Endothelial cell of umbilical vein (primary cell): ENCODE results near the gene RBMS1. TPM values are rescaled to one million over a fixed set of nuclear protein-coding genes. Genes with fewer than 3 reads are reported as not detected.

Source experiments
- BruUV-seq: library from RNA; stranded (reverse); fragments of 400-500 nt; replicated peaks from 2 replicates; lab custom pipeline; 2021; lab: Mats Ljungman, UMichigan
- CTCF ChIA-PET: fragments of 300-600, 350-600 bp; sonication (Branson Sonifier 250); formaldehyde crosslinking; loops from one replicate; lab custom pipeline; 2021; ENCODE audit warnings: antibody characterized with exemption, inconsistent platforms; lab: Charles Lee
- POLR2A ChIA-PET: fragments of 300-600, 350-600 bp; sonication (Branson Sonifier 250); formaldehyde crosslinking; loops from one replicate; lab custom pipeline; 2021; ENCODE audit warnings: antibody characterized with exemption, inconsistent platforms; lab: Charles Lee
- DNase-seq: peaks from one replicate; pipeline ENCODE4 v3.0.0-alpha.2; 2011; ENCODE audit warnings: low read depth, low spot score
- FAIRE-seq: peaks from 2 replicates; lab custom pipeline; 2011; peaks lifted over from hg19 to GRCh38; lab: Jason Lieb, UNC
- H2AFZ ChIP-seq: 2 replicates; pipeline ENCODE4 v1.6.0; 2012; ENCODE audit warnings: low read depth, low read length, control low read depth, inconsistent platforms
- H3K27ac ChIP-seq: 2 replicates; pipeline ENCODE4 v1.5.1; 2011; ENCODE audit warnings: low read depth, mild to moderate bottlenecking, control low read depth, low read length, moderate library complexity; ENCODE audit not compliant: insufficient read depth
- H3K27me3 ChIP-seq, 2 experiments: 2 replicates each; pipeline versions ENCODE4 v1.6.0 to v1.6.1; 2011; ENCODE audit warnings: low read length in 2 of 2, mixed read lengths in 1 of 2; ENCODE audit not compliant: control insufficient read depth in 2 of 2, insufficient read depth in 2 of 2
- H3K36me3 ChIP-seq, 2 experiments: 2 replicates in 1 of 2; 3 replicates in 1 of 2; pipeline ENCODE4 v1.5.1; 2011; ENCODE audit warnings: low read length in 2 of 2, mild to moderate bottlenecking in 1 of 2, moderate library complexity in 1 of 2; ENCODE audit not compliant: control insufficient read depth in 2 of 2, insufficient read depth in 2 of 2; ENCODE audit errors: extremely low read depth in 1 of 2
- H3K4me1 ChIP-seq: 3 replicates; pipeline ENCODE4 v1.5.1; 2011; ENCODE audit warnings: mild to moderate bottlenecking, low read length; ENCODE audit not compliant: control insufficient read depth, insufficient read depth; ENCODE audit errors: extremely low read depth
- H3K4me2 ChIP-seq: 2 replicates; pipeline ENCODE4 v1.6.1; 2011; ENCODE audit warnings: low read length, control low read depth, mixed read lengths; ENCODE audit not compliant: insufficient read depth
- H3K4me3 ChIP-seq, 3 experiments: fragments of 200-600 bp in 1 of 3; sonication (generic), shearing (Covaris generic) in 1 of 3; replicated peaks in 1 of 3; 2 replicates each; pipeline ENCODE4 v1.5.1; 2011 to 2016; ENCODE audit warnings: control low read depth in 3 of 3, low read length in 3 of 3, mild to moderate bottlenecking in 2 of 3, inconsistent platforms in 1 of 3, low read depth in 1 of 3, moderate library complexity in 1 of 3; ENCODE audit not compliant: insufficient read depth in 1 of 3
- H3K79me2 ChIP-seq: 2 replicates; pipeline ENCODE4 v1.6.0; 2012; ENCODE audit warnings: low read length, inconsistent platforms; ENCODE audit not compliant: control insufficient read depth, insufficient read depth
- H3K9ac ChIP-seq: replicated peaks from 2 replicates; pipeline ENCODE3; 2011; ENCODE audit warnings: low read length, control low read depth; ENCODE audit not compliant: insufficient read depth; ENCODE audit errors: extremely low read depth
- H3K9me1 ChIP-seq: replicated peaks from 3 replicates; pipeline ENCODE4 v1.6.0; 2011; ENCODE audit warnings: mild to moderate bottlenecking, low read length; ENCODE audit not compliant: control insufficient read depth, insufficient read depth; ENCODE audit errors: extremely low read depth
- H3K9me3 ChIP-seq: replicated peaks from 2 replicates; pipeline ENCODE4 v1.5.1; 2012; ENCODE audit warnings: low read length, inconsistent platforms; ENCODE audit not compliant: control insufficient read depth, insufficient read depth
- H4K20me1 ChIP-seq: replicated peaks from 2 replicates; pipeline ENCODE3; 2011; ENCODE audit warnings: mild to moderate bottlenecking, low read length; ENCODE audit not compliant: control insufficient read depth, insufficient read depth; ENCODE audit errors: extremely low read depth
- CTCF ChIP-seq, 2 donors: IDR thresholded peaks; 1 replicate in 1 of 2; 2 replicates in 1 of 2; pipeline ENCODE4 v1.5.1; 2011; ENCODE audit warnings: low read length in 2 of 2, mild to moderate bottlenecking in 2 of 2, moderate library complexity in 2 of 2, control low read depth in 1 of 2, inconsistent platforms in 1 of 2, low read depth in 1 of 2; ENCODE audit not compliant: insufficient read depth in 1 of 2; ENCODE audit errors: extremely low read depth in 1 of 2
- EZH2 ChIP-seq: IDR thresholded peaks from 2 replicates; pipeline ENCODE4 v1.6.1; 2012; ENCODE audit warnings: borderline replicate concordance, low read depth, mild to moderate bottlenecking, moderate library complexity, low read length, inconsistent platforms; ENCODE audit not compliant: severe bottlenecking
- FOS ChIP-seq: IDR thresholded peaks from 2 replicates; pipeline ENCODE4 v1.6.1; 2011; ENCODE audit warnings: mild to moderate bottlenecking, low read length, moderate library complexity, borderline replicate concordance; ENCODE audit not compliant: insufficient read depth
- GATA2 ChIP-seq: IDR thresholded peaks from 2 replicates; pipeline ENCODE4 v1.7.0; 2011; ENCODE audit warnings: low read depth, mild to moderate bottlenecking, moderate library complexity, mixed read lengths, low read length; ENCODE audit not compliant: insufficient read length, insufficient read depth
- JUN ChIP-seq: IDR thresholded peaks from 2 replicates; pipeline ENCODE4 v1.6.1; 2011; ENCODE audit warnings: borderline replicate concordance, low read depth; ENCODE audit not compliant: insufficient read length, insufficient read depth
- MAX ChIP-seq: IDR thresholded peaks from 2 replicates; pipeline ENCODE4 v1.6.1; 2011; ENCODE audit not compliant: insufficient read depth, insufficient read length
- MYC ChIP-seq: IDR thresholded peaks from one replicate; pipeline ENCODE4 v1.6.1; 2011; ENCODE audit warnings: mild to moderate bottlenecking, low read depth, low read length
- POLR2A ChIP-seq: IDR thresholded peaks from 2 replicates; pipeline ENCODE4 v1.6.1; 2012; ENCODE audit warnings: low read depth, mild to moderate bottlenecking, control low read depth, low read length
- POLR2AphosphoS5 ChIP-seq: IDR thresholded peaks from 2 replicates; pipeline ENCODE4 v1.6.1; 2012; ENCODE audit warnings: low read depth, mild to moderate bottlenecking, control low read depth, low read length, moderate library complexity; ENCODE audit not compliant: insufficient read depth
- dilution Hi-C: fragments of 300-500 bp; cut with MboI; formaldehyde crosslinking; loops from one replicate; pipeline ENCODE4 v1.15.0; 2019; ENCODE audit warnings: low sequenced_read_pairs; ENCODE audit not compliant: extremely low pct_ligation_motif_present
- intact Hi-C: fragments of 100-400 bp; cut with micrococcal nuclease; formaldehyde crosslinking; loops from one replicate; pipeline ENCODE4 v1.10.0; 2022
- polyA plus RNA-seq, 4 experiments: library from polyadenylated mRNA; depleted of rRNA in 3 of 4; stranded (reverse) in 3 of 4; unstranded in 1 of 4; fragments of >200 nt; gene quantifications; 2 replicates each; pipeline versions ENCODE4 v1.2.1 to v1.2.3, GENCODE V29; 2011 to 2012; ENCODE audit warnings: missing spikeins in 1 of 4
- total RNA-seq: library from RNA; stranded (reverse); gene quantifications from 2 replicates; pipeline ENCODE4 v1.2.3, GENCODE V29; 2021

Gene RBMS1
- total and polyA plus RNA-seq, 2 donors (not counting 3 experiments of a cell fraction or from before 2014, with no cell fraction given), result 60.0 to 93.3 TPM

- H3K36me3 ChIP-seq, result peaks cover 4 to 16% of the 10 kb centered on the region in 2 experiments
- H3K9ac ChIP-seq, result no peak overlapping the region
- H3K79me2 ChIP-seq, result peaks cover 10% of the 10 kb centered on the region
- TF ChIP-seq EZH2 (no peak), CTCF (IDR thresholded peaks at IDR 0.05; ENCODE audit: extremely low read depth in 1 of 2, insufficient read depth in 1 of 2, low read depth in 1 of 2, low read length in 2 of 2) (no peak), GATA2 (no peak), JUN (no peak), MYC (no peak), POLR2A (no peak), MAX (no peak), POLR2AphosphoS5 (no peak), FOS (no peak)
- no peak overlapping the region for H3K27ac ChIP-seq
- BruUV-seq, result no TSS peak
- POLR2A ChIA-PET, result no interaction called here
- dilution Hi-C loops (no loop called here), intact Hi-C loops (loop anchor here (1.0 to 10.0 kb wide), 2 partner anchors 10 to 374 kb away; no protein-coding TSS in a partner anchor)
- H3K27me3 ChIP-seq, result no peaks in the 10 kb centered on the region
- FAIRE-seq, result peak; percentile 46
- no peaks in the 10 kb centered on the region for H3K9me3 ChIP-seq
- peaks cover 37% of the 10 kb centered on the region for H3K4me1 ChIP-seq
- H3K4me2 ChIP-seq, result peak overlapping the region; percentile 52
- DNase-seq, result no peak
- H2AFZ ChIP-seq, result no peak overlapping the region
- H3K9me1 ChIP-seq, result no peaks in the 10 kb centered on the region
- CTCF ChIA-PET, result interaction anchor here (0.7 to 7.5 kb wide), 11 partner anchors 8 to 773 kb away, joined by 3 to 40 read pairs (median 14); no protein-coding TSS in a partner anchor
- H3K4me3 ChIP-seq, result no peak overlapping the region
- H4K20me1 ChIP-seq, result no peaks in the 10 kb centered on the region
Observed at GRCh38 chr2:160290598-160290997, 203.0 kb downstream of the RBMS1 start.
